HepG2 (cell line): ENCODE results near the gene ATRN. TPM values are rescaled to one million over a fixed set of nuclear protein-coding genes. Genes with fewer than 3 reads are reported as not detected.
A peak's percentile ranks its signal among the peaks of the same experiment; 100 is the strongest.

ENCODE experiments used
- ATF7 ChIP-seq, 2 experiments: fragments of 450-650 bp in 1 of 2; sonication (generic) in 1 of 2; formaldehyde crosslinking in 1 of 2; IDR thresholded peaks; 2 replicates each; pipeline versions ENCODE4 v1.4.0 to v1.6.1; 2016 to 2020; ENCODE audit warnings: antibody characterized with exemption in 1 of 2, mild to moderate bottlenecking in 1 of 2, missing genetic modification reagents in 1 of 2
- ATRX ChIP-seq: sonication (generic); formaldehyde crosslinking; IDR thresholded peaks from 2 replicates; pipeline ENCODE4 v1.4.0; 2020; ENCODE audit warnings: missing genetic modification reagents, borderline replicate concordance
- ELF3 ChIP-seq: IDR thresholded peaks from 2 replicates; pipeline ENCODE4 v1.6.1; 2016; ENCODE audit warnings: missing genetic modification reagents, missing compliant biosample characterization
- FOXK1 ChIP-seq: sonication (generic); formaldehyde crosslinking; IDR thresholded peaks from 2 replicates; pipeline ENCODE4 v1.4.0; 2020; ENCODE audit warnings: low read depth, missing genetic modification reagents, borderline replicate concordance
- HDAC2 ChIP-seq: sonication (generic); formaldehyde crosslinking; IDR thresholded peaks from 2 replicates; pipeline ENCODE4 v1.4.0; 2020; ENCODE audit warnings: missing genetic modification reagents
- HHEX ChIP-seq: IDR thresholded peaks from 2 replicates; pipeline ENCODE4 v1.6.1; 2016; ENCODE audit warnings: control low read depth
- HOXA9 ChIP-seq: sonication (generic); formaldehyde crosslinking; IDR thresholded peaks from 2 replicates; pipeline ENCODE4 v1.8.1; 2022; ENCODE audit warnings: missing genetic modification reagents, mild to moderate bottlenecking, moderate library complexity, borderline replicate concordance
- IKZF1 ChIP-seq: fragments of 450-650 bp; IDR thresholded peaks from 2 replicates; pipeline ENCODE4 v1.7.1; 2016
- IKZF4 ChIP-seq: sonication (generic); formaldehyde crosslinking; IDR thresholded peaks from 2 replicates; pipeline ENCODE4 v1.5.1; 2020; ENCODE audit warnings: borderline replicate concordance, mild to moderate bottlenecking, low read depth, missing genetic modification reagents; ENCODE audit errors: not compliant biosample characterization
- KMT2A ChIP-seq: sonication (generic); formaldehyde crosslinking; IDR thresholded peaks from 2 replicates; pipeline ENCODE4 v1.4.0; 2020; ENCODE audit warnings: missing genetic modification reagents
- MYC ChIP-seq: sonication (generic); formaldehyde crosslinking; IDR thresholded peaks from 2 replicates; pipeline ENCODE4 v1.9.0; 2021; ENCODE audit warnings: missing genetic modification reagents, borderline replicate concordance
- NCOA2 ChIP-seq: sonication (generic); formaldehyde crosslinking; IDR thresholded peaks from 2 replicates; pipeline ENCODE4 v1.8.0; 2022; ENCODE audit warnings: inconsistent platforms
- ONECUT2 ChIP-seq: sonication (generic); formaldehyde crosslinking; IDR thresholded peaks from 2 replicates; pipeline ENCODE4 v1.4.0; 2020; ENCODE audit warnings: missing genetic modification reagents
- RFX1 ChIP-seq: fragments of 450-650 bp; IDR thresholded peaks from 2 replicates; pipeline ENCODE4 v1.6.1; 2017
- SALL1 ChIP-seq: sonication (generic); formaldehyde crosslinking; IDR thresholded peaks from 2 replicates; pipeline ENCODE4 v1.8.0; 2022; ENCODE audit warnings: mild to moderate bottlenecking, missing genetic modification reagents
- SSRP1 ChIP-seq: IDR thresholded peaks from 2 replicates; pipeline ENCODE4 v1.6.1; 2016; ENCODE audit warnings: control low read depth
- TBL1XR1 ChIP-seq: fragments of 150-350 bp; IDR thresholded peaks from 2 replicates; pipeline ENCODE4 v1.6.1; 2014; ENCODE audit warnings: borderline replicate concordance, low read length; ENCODE audit not compliant: partially characterized antibody
- THYN1 ChIP-seq: sonication (generic); formaldehyde crosslinking; IDR thresholded peaks from 2 replicates; pipeline ENCODE4 v1.8.1; 2023; ENCODE audit warnings: low read depth, mild to moderate bottlenecking, moderate library complexity, missing genetic modification reagents, borderline replicate concordance
- TSC22D2 ChIP-seq: sonication (generic); formaldehyde crosslinking; IDR thresholded peaks from 2 replicates; pipeline ENCODE4 v1.5.1; 2020; ENCODE audit warnings: missing genetic modification reagents, mild to moderate bottlenecking, borderline replicate concordance
- ZBTB33 ChIP-seq: sonication (generic); formaldehyde crosslinking; IDR thresholded peaks from 2 replicates; pipeline ENCODE4 v1.4.0; 2020; ENCODE audit warnings: missing genetic modification reagents
- ZFP91 ChIP-seq: sonication (generic); formaldehyde crosslinking; IDR thresholded peaks from 2 replicates; pipeline ENCODE4 v1.9.0; 2022; ENCODE audit warnings: missing genetic modification reagents, mild to moderate bottlenecking, borderline replicate concordance
- ZFYVE20 ChIP-seq: sonication (generic); formaldehyde crosslinking; IDR thresholded peaks from 2 replicates; pipeline ENCODE4 v1.8.0; 2023; ENCODE audit warnings: low read depth, mild to moderate bottlenecking, moderate library complexity, missing genetic modification reagents, borderline replicate concordance
- ZNF230 ChIP-seq: sonication (generic); formaldehyde crosslinking; IDR thresholded peaks from 2 replicates; pipeline ENCODE4 v1.4.0; 2020; ENCODE audit warnings: mild to moderate bottlenecking, missing genetic modification reagents
- ZNF44 ChIP-seq: sonication (generic); formaldehyde crosslinking; IDR thresholded peaks from 2 replicates; pipeline ENCODE4 v1.5.1; 2020; ENCODE audit warnings: mild to moderate bottlenecking, missing genetic modification reagents
- ZNF720 ChIP-seq: sonication (generic); formaldehyde crosslinking; IDR thresholded peaks from 2 replicates; pipeline ENCODE4 v1.4.0; 2020; ENCODE audit warnings: missing genetic modification reagents
- ZNF75D ChIP-seq: sonication (generic); formaldehyde crosslinking; IDR thresholded peaks from 2 replicates; pipeline ENCODE4 v1.8.1; 2023; ENCODE audit warnings: missing genetic modification reagents, mild to moderate bottlenecking, borderline replicate concordance
- ZNF776 ChIP-seq: sonication (generic); formaldehyde crosslinking; IDR thresholded peaks from 2 replicates; pipeline ENCODE4 v1.4.0; 2020; ENCODE audit warnings: mild to moderate bottlenecking, missing genetic modification reagents
- ZNF781 ChIP-seq: sonication (generic); formaldehyde crosslinking; IDR thresholded peaks from 2 replicates; pipeline ENCODE4 v1.5.1; 2020; ENCODE audit warnings: borderline replicate concordance, mild to moderate bottlenecking, missing genetic modification reagents; ENCODE audit errors: not compliant biosample characterization
- polyA plus RNA-seq, 8 experiments: library from polyadenylated mRNA; depleted of rRNA in 3 of 8; stranded (reverse) in 7 of 8; unstranded in 1 of 8; fragments of >200 nt; fragmentation: Illumina TruSeq in 4 of 8; extraction: Trizol in 4 of 8; gene quantifications; 2 replicates each; pipeline versions ENCODE4 v1.2.1 to v1.2.3, GENCODE V29; 2011 to 2016; ENCODE audit warnings: low read depth in 4 of 8, missing spikeins in 1 of 8, mixed read lengths in 1 of 8; ENCODE audit not compliant: insufficient read depth in 1 of 8
- total RNA-seq, 5 experiments: library from RNA; depleted of rRNA; stranded (reverse); fragments of >200 nt; fragmentation: Illumina TruSeq; extraction: Trizol; gene quantifications; 2 replicates each; pipeline ENCODE4 v1.2.3, GENCODE V29; 2016; ENCODE audit warnings: low read depth in 1 of 5

The ATRN gene
- total and polyA plus RNA-seq, 2 of the 13 experiments (the other 11 are each of a cell fraction or from before 2014, with no cell fraction given): 44.2 to 81.1 TPM

GRCh38 chr20:3541887-3542721, 71.3 kb downstream of the ATRN start (continued):
- TF ChIP-seq ONECUT2 (CRISPR knock-in tag): no peak
- TF ChIP-seq ZNF720: no peak
- no peak for TF ChIP-seq IKZF4 (CRISPR knock-in tag)
- peak; percentile 85 for TF ChIP-seq KMT2A
- peak; percentile 76 for TF ChIP-seq MYC
- TF ChIP-seq THYN1 (CRISPR knock-in tag): no peak
- TF ChIP-seq ZNF230: 0 out of 2 replicates have a peak, but pooled peaks have one; percentile 51
- peak; percentile 99 for TF ChIP-seq HDAC2 (CRISPR knock-in tag)
- peak; percentile 58; the same call in 1 of the 2 replicates for TF ChIP-seq ZBTB33
- no peak for TF ChIP-seq ZFYVE20
- TF ChIP-seq FOXK1 (CRISPR knock-in tag): peak; percentile 97
- peak; percentile 63; the same call in 1 of the 2 replicates for TF ChIP-seq TSC22D2 (CRISPR knock-in tag)
- TF ChIP-seq SALL1 (CRISPR knock-in tag): peak; percentile 96
- peak; percentile 87 for TF ChIP-seq ZNF781 (CRISPR knock-in tag)
- peak; percentile 27; the same call in 1 of the 2 replicates for TF ChIP-seq SSRP1 (CRISPR knock-in tag)
- no peak for TF ChIP-seq HHEX
- TF ChIP-seq RFX1: no peak
- TF ChIP-seq ZNF776 (CRISPR knock-in tag): no peak
- TF ChIP-seq ELF3 (CRISPR knock-in tag): peak; percentile 92
- peak; percentile 97 for TF ChIP-seq NCOA2 (CRISPR knock-in tag)
- TF ChIP-seq ATF7 (IDR thresholded peaks at IDR 0.05): no peak
- TF ChIP-seq ATF7 (CRISPR knock-in tag; IDR thresholded peaks at IDR 0.05): no peak; the same call in 1 of the 2 replicates
- no peak for TF ChIP-seq IKZF1
- TF ChIP-seq HOXA9 (CRISPR knock-in tag): no peak
- no peak for TF ChIP-seq ZFP91 (CRISPR knock-in tag)
- TF ChIP-seq ZNF44 (CRISPR knock-in tag): peak; percentile 62; the same call in 1 of the 2 replicates
- TF ChIP-seq ZNF75D (CRISPR knock-in tag): no peak
- peak; percentile 88 for TF ChIP-seq TBL1XR1
- TF ChIP-seq ATRX (CRISPR knock-in tag): no peak
